GM18505 (cell line): ENCODE results near the gene RELCH.
A peak's percentile ranks its signal among the peaks of the same experiment; 100 is the strongest.

ENCODE experiments used
- ATAC-seq: cut with Tn5 transposase; IDR thresholded peaks from one replicate; pipeline ENCODE4 v1.9.1; 2021; ENCODE audit not compliant: unreplicated experiment
- POLR2A ChIP-seq: IDR thresholded peaks from 4 replicates; pipeline ENCODE4 v1.6.1; 2011; ENCODE audit warnings: borderline replicate concordance; ENCODE audit not compliant: insufficient read depth, insufficient read length; ENCODE audit errors: extremely low read depth

Gene RELCH

GRCh38 chr18:62288665-62289008 lies 101.6 kb downstream of the RELCH start:
- ATAC-seq = peak; percentile 70
- TF ChIP-seq POLR2A = no peak

DNA sequence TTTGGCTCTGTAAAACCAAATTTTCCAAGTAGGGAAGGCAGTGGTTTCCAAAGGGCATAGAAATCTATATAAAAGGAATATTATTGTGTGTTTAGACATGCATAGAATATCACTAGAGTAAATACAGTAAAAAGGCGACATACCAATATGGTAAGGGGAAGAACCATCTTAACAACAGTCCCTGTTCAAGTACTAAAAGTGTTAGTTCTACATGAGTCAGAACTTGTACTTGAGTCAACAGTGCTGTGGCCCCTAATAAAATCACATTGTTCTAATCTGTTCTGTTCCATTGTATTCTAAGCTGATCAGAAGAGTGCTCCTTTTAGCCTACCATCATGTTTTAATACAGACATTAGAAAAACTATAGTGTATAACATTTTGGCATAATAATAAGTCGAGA lies 102.0 kb downstream of the RELCH start:
- ATAC-seq = peak; percentile 66

DNA sequence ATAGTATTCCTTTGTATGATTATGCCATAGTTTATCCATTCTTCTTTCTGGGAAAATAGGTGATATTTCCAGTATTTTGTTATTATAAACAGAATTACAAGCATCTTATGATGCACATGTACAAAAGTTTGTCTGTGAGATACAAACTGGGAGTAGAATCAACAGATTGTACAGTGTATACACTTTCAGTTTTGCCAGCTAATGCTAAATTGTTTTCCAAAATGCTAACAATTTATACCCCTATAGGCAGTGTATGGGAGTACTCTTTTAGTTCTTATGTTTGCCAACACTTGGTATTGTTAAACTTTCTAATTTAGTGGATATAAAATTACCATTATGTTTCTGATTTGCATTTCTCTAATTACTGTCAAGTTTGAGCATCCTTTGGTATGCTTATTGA lies 107.0 kb downstream of the RELCH start:
- no peak for TF ChIP-seq POLR2A
- ATAC-seq = no peak

More for the DNA sequence above, 102.0 kb downstream of the RELCH start:
- TF ChIP-seq POLR2A = no peak

- TF ChIP-seq POLR2A = no peak
- no peak for ATAC-seq
These were observed 113.4 kb downstream of the RELCH start for GRCh38 chr18:62300359-62300963.

- TF ChIP-seq POLR2A = no peak
- no peak for ATAC-seq
These were observed 114.3 kb downstream of the RELCH start for GRCh38 chr18:62301322-62301721.

DNA sequence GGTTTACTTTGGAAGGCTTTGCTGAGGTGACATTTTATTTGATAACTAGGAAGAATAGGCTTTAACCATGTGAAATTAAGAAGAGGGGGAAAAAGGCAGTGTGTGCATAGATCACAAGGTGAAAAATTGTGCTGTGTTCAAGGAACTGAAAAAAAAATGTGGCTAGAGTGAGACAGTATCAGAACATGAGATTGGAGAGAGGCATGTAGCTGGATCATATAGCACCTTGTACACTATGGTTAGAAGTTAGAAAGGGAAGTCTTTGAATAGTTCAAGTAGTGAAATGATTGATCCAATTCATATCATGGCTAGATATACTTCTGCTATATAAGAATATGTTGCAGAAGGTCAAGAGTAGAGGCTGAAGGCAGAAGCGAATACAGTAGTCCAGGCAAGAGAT lies 125.8 kb downstream of the RELCH start:
- ATAC-seq = no peak
- no peak for TF ChIP-seq POLR2A

DNA sequence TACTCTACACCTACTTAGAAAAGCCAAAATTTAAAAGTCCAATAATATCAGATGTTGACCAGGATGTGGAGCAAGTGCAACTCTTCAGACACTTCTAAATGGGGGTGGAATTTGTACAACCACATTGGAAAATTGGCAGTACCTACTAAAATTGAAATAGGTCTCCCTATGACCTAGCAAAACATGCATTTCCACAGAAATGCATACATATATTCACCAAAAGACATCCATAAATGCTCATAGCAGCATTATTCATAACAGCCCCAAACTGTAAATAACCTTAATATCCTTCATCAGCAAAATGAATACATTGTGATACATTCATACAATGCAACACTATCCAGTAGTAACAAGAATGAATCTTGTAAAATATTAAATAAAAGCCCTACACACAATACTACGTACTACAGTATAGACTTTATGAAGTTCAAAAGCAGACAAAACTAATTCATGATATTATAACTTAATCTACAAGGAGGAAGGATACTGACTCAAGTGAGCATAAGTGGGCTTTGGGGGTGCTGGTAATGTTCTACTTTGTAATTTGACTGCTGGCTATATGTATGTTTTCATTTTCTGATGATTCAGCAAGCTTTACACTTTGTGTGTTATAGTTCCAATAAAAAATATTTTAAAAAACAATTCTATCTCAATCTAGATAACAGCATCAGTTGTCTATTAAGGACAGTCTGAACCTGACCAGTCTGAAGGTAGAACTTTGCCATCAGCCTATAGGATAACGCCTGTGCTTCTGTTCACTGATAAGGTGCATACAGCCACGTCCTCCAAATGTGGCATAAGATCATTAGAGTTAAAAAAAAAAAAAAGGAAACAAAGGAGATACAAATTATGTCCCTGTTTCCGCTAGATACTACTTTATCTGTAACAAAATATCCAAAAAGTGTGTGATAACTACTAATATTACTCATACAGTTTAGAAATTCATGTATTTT lies 131.4 kb downstream of the RELCH start:
- no peak for TF ChIP-seq POLR2A
- ATAC-seq = no peak

GRCh38 chr18:62321201-62321600 lies 134.1 kb downstream of the RELCH start:
- TF ChIP-seq POLR2A = no peak
- ATAC-seq = no peak

GRCh38 chr18:62323483-62324180 lies 136.6 kb downstream of the RELCH start:
- ATAC-seq = no peak
- TF ChIP-seq POLR2A = no peak

GRCh38 chr18:62324181-62324828 lies 137.2 kb downstream of the RELCH start:
- no peak for ATAC-seq

DNA sequence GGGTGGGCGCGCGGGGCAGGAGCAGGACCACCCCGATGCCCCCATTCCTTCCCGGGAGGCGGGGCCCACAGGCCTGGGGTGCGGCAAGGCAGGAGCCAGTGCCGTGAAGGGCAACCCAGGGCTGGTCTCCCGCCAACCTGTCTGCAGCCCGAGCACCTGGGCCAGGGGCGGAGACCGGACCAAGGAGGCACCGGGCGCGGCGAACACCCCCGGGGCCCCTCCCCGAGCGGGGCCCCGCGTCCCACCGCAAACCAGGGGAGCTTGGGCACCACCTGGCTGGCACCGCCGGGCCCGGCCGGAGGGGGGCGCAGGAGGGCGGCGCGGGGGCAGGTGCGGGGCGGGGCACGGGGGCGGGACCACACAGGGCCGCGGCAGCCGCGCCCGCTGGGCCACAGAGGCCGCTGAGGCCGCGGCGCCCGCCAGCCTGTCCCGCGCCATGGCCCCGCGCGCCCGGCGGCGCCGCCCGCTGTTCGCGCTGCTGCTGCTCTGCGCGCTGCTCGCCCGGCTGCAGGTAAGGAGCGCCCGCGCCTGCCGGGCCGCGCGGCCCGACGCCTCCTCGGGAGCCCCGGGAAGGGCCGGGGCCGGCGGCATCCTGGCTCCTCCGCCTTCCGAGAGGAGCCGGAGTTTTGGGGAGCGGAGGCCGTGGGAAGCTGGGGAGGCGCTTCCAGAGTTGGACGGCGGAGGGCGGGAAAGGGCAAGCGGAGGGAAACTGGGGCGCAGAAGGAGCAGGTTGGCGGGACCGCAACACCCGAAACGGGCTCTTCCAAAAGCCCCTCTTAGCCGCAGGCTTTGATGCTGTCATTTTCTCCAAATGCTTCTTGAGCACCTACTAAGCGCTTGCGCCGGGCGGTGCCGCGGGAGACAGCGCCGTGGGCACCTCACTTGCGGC lies 138.1 kb downstream of the RELCH start, which contains the start of gene TNFRSF11A:
TSS of gene TNFRSF11A (plus strand) at position 394 of the 889 bp plus-strand sequence. CDS start at position 437, 43 bp downstream.
- no peak for TF ChIP-seq POLR2A
- peak; percentile 77 for ATAC-seq

More at GRCh38 chr18:62324181-62324828, 137.2 kb downstream of the RELCH start:
- TF ChIP-seq POLR2A = no peak

GRCh38 chr18:62325806-62326645 lies 139.0 kb downstream of the RELCH start:
- ATAC-seq = peak; percentile 18
- TF ChIP-seq POLR2A = no peak
